ENCODE measurements around the gene RASGRF1. TPM values are rescaled to one million over a fixed set of nuclear protein-coding genes. Genes with fewer than 3 reads are reported as not detected.

Gene RASGRF1
- total and polyA plus RNA-seq, 11 donors = 0.12 to 0.40 (median 0.25) TPM; not detected in 8

GRCh38 chr15:78979456-78980320 is 110.9 kb downstream of the RASGRF1 start:
- Histone ChIP-seq H3K9me3 (no peaks in the 10 kb centered on the region), H3K36me3 (no peaks in the 10 kb centered on the region), H3K27ac (no peak overlapping the region), H3K4me1 (peaks cover 0 to 54% (median 7%) of the 10 kb centered on the region in 12 donors), H3K4me3 (no peak overlapping the region), H3K27me3 (no peaks in the 10 kb centered on the region)
- no peak for TF ChIP-seq POLR2A (IDR thresholded peaks at IDR 0.05)
- TF ChIP-seq, protein P1, sequence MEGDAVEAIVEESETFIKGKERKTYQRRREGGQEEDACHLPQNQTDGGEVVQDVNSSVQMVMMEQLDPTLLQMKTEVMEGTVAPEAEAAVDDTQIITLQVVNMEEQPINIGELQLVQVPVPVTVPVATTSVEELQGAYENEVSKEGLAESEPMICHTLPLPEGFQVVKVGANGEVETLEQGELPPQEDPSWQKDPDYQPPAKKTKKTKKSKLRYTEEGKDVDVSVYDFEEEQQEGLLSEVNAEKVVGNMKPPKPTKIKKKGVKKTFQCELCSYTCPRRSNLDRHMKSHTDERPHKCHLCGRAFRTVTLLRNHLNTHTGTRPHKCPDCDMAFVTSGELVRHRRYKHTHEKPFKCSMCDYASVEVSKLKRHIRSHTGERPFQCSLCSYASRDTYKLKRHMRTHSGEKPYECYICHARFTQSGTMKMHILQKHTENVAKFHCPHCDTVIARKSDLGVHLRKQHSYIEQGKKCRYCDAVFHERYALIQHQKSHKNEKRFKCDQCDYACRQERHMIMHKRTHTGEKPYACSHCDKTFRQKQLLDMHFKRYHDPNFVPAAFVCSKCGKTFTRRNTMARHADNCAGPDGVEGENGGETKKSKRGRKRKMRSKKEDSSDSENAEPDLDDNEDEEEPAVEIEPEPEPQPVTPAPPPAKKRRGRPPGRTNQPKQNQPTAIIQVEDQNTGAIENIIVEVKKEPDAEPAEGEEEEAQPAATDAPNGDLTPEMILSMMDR (IDR thresholded peaks at IDR 0.05) = peak; percentile 60 to 80 (median 70)
- ATAC-seq (peak; percentile 51 to 69 (median 56)), DNase-seq (peak in 4 of 5 donors; percentile 54 to 68 (median 61))
- intact Hi-C loops (cut with DNase I) = loop anchor here (1.0 to 10.0 kb wide), 8 partner anchors 29 to 119 kb away; no protein-coding TSS in a partner anchor
- 50 to 61% (median 55%) methylated on average over 17 of the region's 17 CpGs for WGBS, 4 donors

DNA sequence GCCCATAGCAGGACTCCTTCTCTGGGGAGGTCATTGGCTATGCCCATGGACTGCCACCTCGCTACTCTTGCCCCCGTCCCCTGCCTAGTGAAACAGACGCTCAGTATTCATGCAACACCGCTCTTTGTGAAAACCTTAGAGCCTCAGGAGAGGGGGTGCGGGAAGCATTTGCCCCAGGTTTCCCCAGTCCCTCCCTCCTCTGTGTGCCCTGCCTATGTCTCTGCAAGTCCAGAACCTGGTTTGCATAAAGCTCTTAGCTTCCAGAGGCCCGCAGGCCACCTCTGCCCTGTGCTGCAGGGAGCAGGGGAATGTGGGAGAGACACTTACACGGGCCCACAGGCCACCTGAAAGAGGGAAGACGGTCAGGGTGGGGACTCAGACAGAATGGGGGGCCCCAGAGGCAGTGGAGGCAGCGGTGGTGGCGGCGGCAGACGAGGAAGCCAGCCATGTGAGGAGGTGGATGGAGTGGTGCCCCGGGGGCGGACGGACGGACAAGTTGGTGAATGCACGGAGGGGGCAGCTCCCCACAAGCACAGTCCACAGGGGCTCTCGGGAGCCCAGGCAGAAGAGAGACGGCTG is 111.9 kb downstream of the RASGRF1 start:
- TF ChIP-seq POLR2A (IDR thresholded peaks at IDR 0.05) = no peak
- TF ChIP-seq, protein P1 (IDR thresholded peaks at IDR 0.05) = no peak
- Histone ChIP-seq H3K9me3 (no peaks in the 10 kb centered on the region), H3K36me3 (no peaks in the 10 kb centered on the region), H3K4me1 (peaks cover 0 to 54% (median 7%) of the 10 kb centered on the region in 12 donors), H3K27ac (no peak overlapping the region), H3K27me3 (no peaks in the 10 kb centered on the region), H3K4me3 (no peak overlapping the region)
- intact Hi-C loops (cut with DNase I) = loop anchor here in 5 of 10 donors (1.0 to 5.0 kb wide), 5 partner anchors 28 to 118 kb away; no protein-coding TSS in a partner anchor
- no peak for ATAC-seq
- 91 to 95% (median 94%) methylated on average over 19 of the region's 19 CpGs for WGBS, 4 donors
- DNase-seq = no peak

- peak overlapping the region in 1 of 12 donors; percentile 89 for H3K27ac ChIP-seq
- intact Hi-C loops (cut with DNase I) = loop anchor here in 4 of 10 donors (2.0 to 5.0 kb wide), 4 partner anchors 27 to 117 kb away; no protein-coding TSS in a partner anchor
- TF ChIP-seq, protein P1 (IDR thresholded peaks at IDR 0.05) = no peak
- TF ChIP-seq POLR2A (IDR thresholded peaks at IDR 0.05) = no peak
Observed at GRCh38 chr15:78977591-78978347, 112.8 kb downstream of the RASGRF1 start.

More at GRCh38 chr15:78977591-78978347, 112.8 kb downstream of the RASGRF1 start:
- H3K4me1 ChIP-seq = peaks cover 0 to 45% (median 4%) of the 10 kb centered on the region in 12 donors
- H3K4me3 ChIP-seq = no peak overlapping the region
- WGBS, 4 donors = 90 to 93% (median 92%) methylated on average over 10 of the region's 10 CpGs
- DNase-seq (no peak), ATAC-seq (no peak)
- no peaks in the 10 kb centered on the region for H3K9me3 ChIP-seq
- H3K27me3 ChIP-seq = no peaks in the 10 kb centered on the region
- no peaks in the 10 kb centered on the region for H3K36me3 ChIP-seq
